Activated CD4-positive, alpha-beta T cell treated with anti-CD3 and anti-CD28 coated beads, Interleukin-2, amount 50 U/mL, for 4 hours (primary cell): ENCODE measurements around the gene NOXO1.

Source experiments
- DNase-seq, 2 experiments: peaks; one replicate each; pipeline ENCODE4 v3.0.0-alpha.2; 2020

NOXO1 gene

GRCh38 chr16:1993731-1994131, 12.5 kb upstream of the NOXO1 start:
- DNase-seq = no peak

- DNase-seq = no peak
Observed at GRCh38 chr16:1992704-1993317, 11.5 kb upstream of the NOXO1 start.

- peak; percentile 99 for DNase-seq
Observed at GRCh38 chr16:1991948-1992703, 10.9 kb upstream of the NOXO1 start.

GRCh38 chr16:1991588-1991947, 10.3 kb upstream of the NOXO1 start:
- DNase-seq = no peak

GRCh38 chr16:1991135-1991551, 9.9 kb upstream of the NOXO1 start:
- peak; percentile 32 to 42 for DNase-seq

- DNase-seq = no peak
Observed at GRCh38 chr16:1990351-1991134, 9.3 kb upstream of the NOXO1 start.

- DNase-seq = no peak
Observed at GRCh38 chr16:1990101-1990350, 8.8 kb upstream of the NOXO1 start.

- no peak for DNase-seq
Observed at GRCh38 chr16:1989209-1990100, 8.2 kb upstream of the NOXO1 start, which contains the start of gene SYNGR3. SYNGR3 (plus strand) TSS chr16:1989970; CDS start chr16:1990103, 133 bp downstream.

GRCh38 chr16:1987198-1987597, 5.9 kb upstream of the NOXO1 start:
- no peak for DNase-seq

GRCh38 chr16:1985466-1986150, 4.3 kb upstream of the NOXO1 start:
- no peak for DNase-seq

GRCh38 chr16:1984347-1985225, 3.3 kb upstream of the NOXO1 start:
- DNase-seq = no peak

- DNase-seq = peak in 1 of 2 experiments; percentile 39
Observed at GRCh38 chr16:1983544-1984346, 2.5 kb upstream of the NOXO1 start, which contains the start of gene GFER. GFER (plus strand) TSS chr16:1984193; CDS start chr16:1984219, 26 bp downstream.

GRCh38 chr16:1982991-1983543, 1.8 kb upstream of the NOXO1 start:
- no peak for DNase-seq

GRCh38 chr16:1982013-1982433, 754 bp upstream of the NOXO1 start:
- no peak for DNase-seq

- DNase-seq = no peak
Observed at GRCh38 chr16:1980770-1981087, 540 bp downstream of the NOXO1 start.

- DNase-seq = no peak
Observed at GRCh38 chr16:1980030-1980769, 1.1 kb downstream of the NOXO1 start.

GRCh38 chr16:1979271-1980029, 1.8 kb downstream of the NOXO1 start:
- DNase-seq = peak in 1 of 2 experiments; percentile 53

GRCh38 chr16:1978476-1979120, 2.7 kb downstream of the NOXO1 start:
- DNase-seq = no peak
